RWPE2 (cell line): ENCODE results near the gene ZSCAN26.

ENCODE experiments used
- ATAC-seq: fragments of 200-7000 bp; cut with Tn5 transposase; 3 replicates; pipeline ENCODE4 v1.9.1; 2021; ENCODE audit warnings: low read depth
- DNase-seq: peaks from one replicate; pipeline ENCODE4 v3.0.0-alpha.2; 2020; ENCODE audit warnings: low spot score
- H3K27ac ChIP-seq: fragments of 450-650 bp; 2 replicates; pipeline ENCODE4 v1.5.1; 2017; ENCODE audit warnings: mild to moderate bottlenecking; ENCODE audit not compliant: poor library complexity, severe bottlenecking
- H3K27me3 ChIP-seq: fragments of 250-450 bp; sonication (Bioruptor Pico); 2 replicates; pipeline ENCODE4 v1.5.1; 2021; ENCODE audit warnings: mild to moderate bottlenecking, moderate library complexity; ENCODE audit not compliant: insufficient read depth, poor library complexity, severe bottlenecking
- H3K36me3 ChIP-seq: fragments of 250-450 bp; sonication (Bioruptor Pico); 2 replicates; pipeline ENCODE4 v1.5.1; 2020; ENCODE audit warnings: low read depth, mild to moderate bottlenecking, moderate library complexity
- H3K4me1 ChIP-seq: fragments of 250-450 bp; sonication (Bioruptor Pico); 2 replicates; pipeline ENCODE4 v1.5.1; 2021; ENCODE audit warnings: mild to moderate bottlenecking, moderate library complexity; ENCODE audit not compliant: insufficient read depth, poor library complexity, severe bottlenecking
- H3K4me3 ChIP-seq: fragments of 250-450 bp; sonication (Bioruptor Pico); 2 replicates; pipeline ENCODE4 v1.5.1; 2021; ENCODE audit warnings: mild to moderate bottlenecking, moderate library complexity; ENCODE audit not compliant: severe bottlenecking
- H3K9me3 ChIP-seq: fragments of 250-450 bp; sonication (Bioruptor Pico); 2 replicates; pipeline ENCODE4 v1.5.1; 2021; ENCODE audit warnings: mild to moderate bottlenecking, moderate library complexity; ENCODE audit not compliant: severe bottlenecking
- CTCF ChIP-seq: fragments of 450-650 bp; IDR thresholded peaks from one replicate; pipeline ENCODE4 v1.5.1; 2017; ENCODE audit warnings: mild to moderate bottlenecking, moderate library complexity; ENCODE audit not compliant: poor library complexity, severe bottlenecking

ZSCAN26 gene

GRCh38 chr6:28322661-28323060 is 55.7 kb downstream of the ZSCAN26 start:
- no peak overlapping the region for H3K4me3 ChIP-seq
- ATAC-seq: no peak
- DNase-seq: no peak

GRCh38 chr6:28323813-28324424 is 57.0 kb downstream of the ZSCAN26 start:
- TF ChIP-seq CTCF: no peak
- ATAC-seq (no peak), DNase-seq (no peak)
- peaks cover 4% of the 10 kb centered on the region for H3K9me3 ChIP-seq
- H3K36me3 ChIP-seq: no peaks in the 10 kb centered on the region
- H3K4me1 ChIP-seq: no peaks in the 10 kb centered on the region
- no peak overlapping the region for H3K4me3 ChIP-seq
- H3K27ac ChIP-seq: no peak overlapping the region
- H3K27me3 ChIP-seq: no peaks in the 10 kb centered on the region

More at GRCh38 chr6:28322661-28323060, 55.7 kb downstream of the ZSCAN26 start:
- no peaks in the 10 kb centered on the region for H3K4me1 ChIP-seq
- no peaks in the 10 kb centered on the region for H3K36me3 ChIP-seq
- TF ChIP-seq CTCF: no peak
- H3K9me3 ChIP-seq: peaks cover 4% of the 10 kb centered on the region
- no peaks in the 10 kb centered on the region for H3K27me3 ChIP-seq
- no peak overlapping the region for H3K27ac ChIP-seq

- Histone ChIP-seq H3K4me1 (no peaks in the 10 kb centered on the region), H3K9me3 (peaks cover 4% of the 10 kb centered on the region), H3K36me3 (no peaks in the 10 kb centered on the region), H3K27ac (no peak overlapping the region), H3K4me3 (no peak overlapping the region), H3K27me3 (no peaks in the 10 kb centered on the region)
- ATAC-seq (no peak), DNase-seq (no peak)
- TF ChIP-seq CTCF: no peak
Observed at GRCh38 chr6:28326371-28326948, 59.5 kb downstream of the ZSCAN26 start.
